ENCODE measurements around the gene ABCC8. TPM values are rescaled to one million over a fixed set of nuclear protein-coding genes. Genes with fewer than 3 reads are reported as not detected.

ABCC8 gene
- total and polyA plus RNA-seq, 2 donors (not counting 1 experiment from before 2014, with no cell fraction given): 0.03 to 0.17 TPM

DNA sequence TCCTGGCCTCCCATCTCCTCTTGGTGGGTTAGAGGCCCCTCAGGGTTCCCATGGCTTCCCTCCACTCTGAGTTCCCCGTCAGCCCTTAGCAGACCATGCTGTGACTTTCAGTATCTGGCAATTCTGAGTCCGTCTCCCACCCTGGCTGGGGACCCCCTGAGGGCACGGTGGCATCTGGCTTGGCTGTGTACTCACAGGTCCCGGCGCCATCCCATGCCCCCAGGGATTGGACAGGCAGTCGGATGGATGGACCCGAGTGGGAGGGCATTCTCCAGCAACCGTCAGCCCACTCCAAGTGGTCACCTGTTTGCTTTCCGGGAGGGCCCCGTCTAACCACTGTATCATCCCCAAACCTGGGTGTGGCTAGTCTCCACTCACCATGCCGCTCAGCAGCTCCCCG lies 24.0 kb upstream of the ABCC8 start:
- CTCF ChIA-PET: interaction anchor here (1.1 kb wide), 1 partner anchor 112 kb away, joined by 3 read pairs; the partner anchor contains the start of gene KCNJ11
- no peak for TF ChIP-seq EZH2 (IDR thresholded peaks at IDR 0.05; ENCODE audit: borderline replicate concordance, insufficient read depth, low read depth, low read length, poor library complexity, severe bottlenecking)
- TF ChIP-seq, protein P1, sequence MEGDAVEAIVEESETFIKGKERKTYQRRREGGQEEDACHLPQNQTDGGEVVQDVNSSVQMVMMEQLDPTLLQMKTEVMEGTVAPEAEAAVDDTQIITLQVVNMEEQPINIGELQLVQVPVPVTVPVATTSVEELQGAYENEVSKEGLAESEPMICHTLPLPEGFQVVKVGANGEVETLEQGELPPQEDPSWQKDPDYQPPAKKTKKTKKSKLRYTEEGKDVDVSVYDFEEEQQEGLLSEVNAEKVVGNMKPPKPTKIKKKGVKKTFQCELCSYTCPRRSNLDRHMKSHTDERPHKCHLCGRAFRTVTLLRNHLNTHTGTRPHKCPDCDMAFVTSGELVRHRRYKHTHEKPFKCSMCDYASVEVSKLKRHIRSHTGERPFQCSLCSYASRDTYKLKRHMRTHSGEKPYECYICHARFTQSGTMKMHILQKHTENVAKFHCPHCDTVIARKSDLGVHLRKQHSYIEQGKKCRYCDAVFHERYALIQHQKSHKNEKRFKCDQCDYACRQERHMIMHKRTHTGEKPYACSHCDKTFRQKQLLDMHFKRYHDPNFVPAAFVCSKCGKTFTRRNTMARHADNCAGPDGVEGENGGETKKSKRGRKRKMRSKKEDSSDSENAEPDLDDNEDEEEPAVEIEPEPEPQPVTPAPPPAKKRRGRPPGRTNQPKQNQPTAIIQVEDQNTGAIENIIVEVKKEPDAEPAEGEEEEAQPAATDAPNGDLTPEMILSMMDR (IDR thresholded peaks at IDR 0.05): no peak
- no peaks in the 10 kb centered on the region for H3K4me1 Mint-ChIP-seq
- Histone ChIP-seq H3K4me1 (ENCODE audit: control insufficient read depth in 2 of 2, insufficient read depth in 2 of 2, low read length in 2 of 2) (no peaks in the 10 kb centered on the region), H3K4me2 (replicated peaks; ENCODE audit: low read depth, low read length, poor library complexity, severe bottlenecking) (no peak overlapping the region), H4K20me1 (ENCODE audit: control insufficient read depth, insufficient read depth, low read length, poor library complexity, severe bottlenecking) (no peaks in the 10 kb centered on the region), H3K4me3 (ENCODE audit: control extremely low read depth in 1 of 5, extremely low read depth in 1 of 5, insufficient read depth in 1 of 5, low read depth in 2 of 5, low read length in 4 of 5) (no peak overlapping the region), H3K27ac (ENCODE audit: low read length in 2 of 2) (no peak overlapping the region), H3K9ac (ENCODE audit: low read length) (no peak overlapping the region), H3K36me3 (replicated peaks in 1 of 2; ENCODE audit: control extremely low read depth in 1 of 2, control insufficient read depth in 1 of 2, extremely low read depth in 1 of 2, insufficient read depth in 2 of 2, low read length in 1 of 2) (no peaks in the 10 kb centered on the region), H3K79me2 (ENCODE audit: control insufficient read depth, insufficient read depth, low read length) (no peaks in the 10 kb centered on the region), H2AFZ (ENCODE audit: insufficient read depth, low read depth, low read length, poor library complexity, severe bottlenecking) (no peak overlapping the region), H3K9me3 (ENCODE audit: control extremely low read depth in 1 of 3, control insufficient read depth in 2 of 3, insufficient read depth in 1 of 3, low read length in 2 of 3) (no peaks in the 10 kb centered on the region), H3K27me3 (replicated peaks in 1 of 4; ENCODE audit: control extremely low read depth in 1 of 4, control insufficient read depth in 3 of 4, insufficient read depth in 4 of 4, low read length in 3 of 4) (no peaks in the 10 kb centered on the region)
- DNase-seq (no peak), ATAC-seq (ENCODE audit: low read depth) (no peak)
- H3K4me3 Mint-ChIP-seq: no peak overlapping the region
- no peaks in the 10 kb centered on the region for H3K9me3 Mint-ChIP-seq (ENCODE audit: insufficient read depth)
- WGBS (ENCODE audit: insufficient coverage): 95% methylated on average over 12 of the region's 12 CpGs
- intact Hi-C loops (cut with micrococcal nuclease): loop anchor here (10.0 kb wide), 1 partner anchor 556 kb away; no protein-coding TSS in a partner anchor
- no peak overlapping the region for H3K27ac Mint-ChIP-seq
- peaks cover 3% of the 10 kb centered on the region for H3K27me3 Mint-ChIP-seq
- POLR2A ChIA-PET: no interaction called here

DNA sequence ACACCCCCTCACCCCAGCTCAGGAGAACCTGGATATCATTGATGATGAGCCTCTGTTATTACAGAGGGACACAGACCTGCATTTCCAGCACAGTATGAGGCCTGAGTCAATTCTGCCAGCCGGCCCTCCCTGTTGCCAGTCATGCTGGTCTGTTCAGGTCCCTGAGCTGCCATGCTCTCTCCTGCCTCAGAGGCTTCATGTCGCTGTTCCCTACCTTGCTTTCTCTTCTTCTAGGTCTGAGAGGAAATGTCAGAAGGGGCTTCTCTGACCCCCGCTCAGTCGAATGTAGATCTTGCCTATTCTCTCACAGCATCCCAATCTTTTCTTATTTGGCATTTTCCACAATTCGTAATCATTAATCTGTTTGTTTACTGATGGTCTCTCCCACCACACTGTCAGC lies 21.8 kb upstream of the ABCC8 start:
- H3K4me3 ChIP-seq (ENCODE audit: control extremely low read depth in 1 of 5, extremely low read depth in 1 of 5, insufficient read depth in 1 of 5, low read depth in 2 of 5, low read length in 4 of 5): no peak overlapping the region
- H3K27me3 ChIP-seq (replicated peaks in 1 of 4; ENCODE audit: control extremely low read depth in 1 of 4, control insufficient read depth in 3 of 4, insufficient read depth in 4 of 4, low read length in 3 of 4): no peaks in the 10 kb centered on the region
- H3K27ac ChIP-seq (ENCODE audit: low read length in 2 of 2): no peak overlapping the region
- H2AFZ ChIP-seq (ENCODE audit: insufficient read depth, low read depth, low read length, poor library complexity, severe bottlenecking): no peak overlapping the region
- ChIA-PET POLR2A (no interaction called here), CTCF (interaction anchor here (0.8 to 1.0 kb wide), 2 partner anchors 114 to 269 kb away, joined by 4 to 5 read pairs; no protein-coding TSS in a partner anchor)
- no peak overlapping the region for H3K4me2 ChIP-seq (replicated peaks; ENCODE audit: low read depth, low read length, poor library complexity, severe bottlenecking)
- H3K36me3 ChIP-seq (replicated peaks in 1 of 2; ENCODE audit: control extremely low read depth in 1 of 2, control insufficient read depth in 1 of 2, extremely low read depth in 1 of 2, insufficient read depth in 2 of 2, low read length in 1 of 2): no peaks in the 10 kb centered on the region
- no peak overlapping the region for H3K4me3 Mint-ChIP-seq
- H3K79me2 ChIP-seq (ENCODE audit: control insufficient read depth, insufficient read depth, low read length): no peaks in the 10 kb centered on the region
- no peak for TF ChIP-seq EZH2 (IDR thresholded peaks at IDR 0.05; ENCODE audit: borderline replicate concordance, insufficient read depth, low read depth, low read length, poor library complexity, severe bottlenecking)
- TF ChIP-seq, protein P1 (IDR thresholded peaks at IDR 0.05): no peak
- no peak overlapping the region for H3K9ac ChIP-seq (ENCODE audit: low read length)
- H3K27ac Mint-ChIP-seq: no peak overlapping the region
- WGBS (ENCODE audit: insufficient coverage): 90% methylated on average over 4 of the region's 5 CpGs
- no peak for ATAC-seq (ENCODE audit: low read depth)
- no peaks in the 10 kb centered on the region for H3K9me3 ChIP-seq (ENCODE audit: control extremely low read depth in 1 of 3, control insufficient read depth in 2 of 3, insufficient read depth in 1 of 3, low read length in 2 of 3)
- H3K9me3 Mint-ChIP-seq (ENCODE audit: insufficient read depth): no peaks in the 10 kb centered on the region
- no peaks in the 10 kb centered on the region for H3K4me1 Mint-ChIP-seq
- H4K20me1 ChIP-seq (ENCODE audit: control insufficient read depth, insufficient read depth, low read length, poor library complexity, severe bottlenecking): no peaks in the 10 kb centered on the region
- DNase-seq: no peak
- H3K27me3 Mint-ChIP-seq: peaks cover 3% of the 10 kb centered on the region
- H3K4me1 ChIP-seq (ENCODE audit: control insufficient read depth in 2 of 2, insufficient read depth in 2 of 2, low read length in 2 of 2): no peaks in the 10 kb centered on the region
- intact Hi-C loops (cut with micrococcal nuclease): no loop called here

All from B cell (primary cell).